Adrenal gland (tissue), 12 donors: ENCODE results near the gene SPINT1. TPM values are rescaled to one million over a fixed set of nuclear protein-coding genes. Genes with fewer than 3 reads are reported as not detected.
A peak's percentile ranks its signal among the peaks of the same experiment; 100 is the strongest.

Source experiments
- DNase-seq, 7 donors: peaks; one replicate each; pipeline ENCODE4 v3.0.0-alpha.2; 2019 to 2020
- H3K27ac ChIP-seq, 5 donors: fragments of 200-600 bp; sonication (generic) in 4 of 5; 1 replicate in 3 of 5; 2 replicates in 2 of 5; pipeline versions ENCODE4 v1.5.1 to v1.8.0; 2016 to 2020; ENCODE audit warnings: mild to moderate bottlenecking in 1 of 5
- H3K27me3 ChIP-seq: fragments of 200-600 bp; 2 replicates; pipeline ENCODE4 v1.8.0; 2021
- H3K36me3 ChIP-seq, 2 donors: fragments of 200-600 bp; replicated peaks in 1 of 2; 1 replicate in 1 of 2; 2 replicates in 1 of 2; pipeline versions ENCODE4 v1.5.1 to v1.8.0; 2018 to 2022
- H3K4me1 ChIP-seq, 2 donors: fragments of 200-600 bp; replicated peaks in 1 of 2; 1 replicate in 1 of 2; 2 replicates in 1 of 2; pipeline versions ENCODE4 v1.5.1 to v1.8.0; 2018 to 2021
- H3K4me3 ChIP-seq, 4 donors: fragments of 200-600 bp; sonication (generic) in 3 of 4; one replicate each; pipeline ENCODE4 v1.5.1; 2016 to 2018
- H3K9me3 ChIP-seq, 3 donors: fragments of 200-600 bp; sonication (generic) in 1 of 3; replicated peaks in 1 of 3; 1 replicate in 2 of 3; 2 replicates in 1 of 3; pipeline versions ENCODE4 v1.5.1 to v1.8.0; 2016 to 2021
- POLR2A ChIP-seq, 2 donors: fragments of 450-650 bp; IDR thresholded peaks; one replicate each; pipeline ENCODE4 v1.6.1; 2017; ENCODE audit warnings: antibody characterized with exemption in 2 of 2, mild to moderate bottlenecking in 2 of 2, moderate library complexity in 1 of 2
- WGBS, 4 donors: extraction: QIAGEN DNeasy Blood & Tissue Kit in 2 of 4; methylation state at CpG; one replicate each; pipeline versions ENCODE4 v1.1.5 to v1.1.7; 2013 to 2017; 5-methylcytosine and 5-hydroxymethylcytosine counted together
- intact Hi-C, 2 donors: fragments of 100-400 bp; cut with DNase I; formaldehyde crosslinking; loops; one replicate each; pipeline versions ENCODE4 v1.14.1 to v1.15.0; 2022 to 2023
- polyA plus RNA-seq, 3 donors: library from polyadenylated mRNA; stranded (reverse); fragments of 200-250 nt in 2 of 3; fragments of 350-450 nt in 1 of 3; fragmentation: Illumina TruSeq in 1 of 3; extraction: RNeasy Lipid Tissue Mini Kit (QIAGEN cat#74804) in 1 of 3; gene quantifications; one replicate each; pipeline ENCODE4 v1.2.3, GENCODE V29; 2013 to 2014
- small RNA-seq, 2 donors: library from RNA; depleted of rRNA; stranded (forward); fragments of <200 nt; gene quantifications; one replicate each; pipeline ENCODE3, GENCODE V24; 2016
- total RNA-seq, 9 donors: library from RNA; depleted of rRNA in 4 of 9; stranded (reverse); fragments of >200 nt in 4 of 9; fragments of 120-200 nt in 1 of 9; fragmentation: NEBNext Ultra II Directional in 1 of 9; extraction: Animal tissue kit (Norgen Biotek cat#: 25700) in 1 of 9; gene quantifications; one replicate each; pipeline versions ENCODE4 v1.1.0 to v1.2.4, GENCODE V29; 2013 to 2023
- TF ChIP-seq, protein P1 (sequence below), 6 experiments: fragments of 450-650 bp in 4 of 6; fragments of 200-600 bp in 2 of 6; sonication (generic) in 1 of 6; IDR thresholded peaks; 1 replicate in 5 of 6; 2 replicates in 1 of 6; pipeline versions ENCODE4 v1.5.1 to v1.8.0; 2016 to 2021; ENCODE audit warnings: antibody characterized with exemption in 6 of 6, mild to moderate bottlenecking in 2 of 6, moderate library complexity in 1 of 6
- donor health status: healthy with polysubstance abuse.
- donor health status: Bipolar disorder and iron deficiency.
- donor health status: DM: yes; HTN: yes; CAD: no.
- donor health status: DM: no; HTN: no; CAD: no.
- donor health status: DM: no; HTN: no; CAD: no.
- donor health status: DM: yes; HTN: yes; CAD: no.

The SPINT1 gene
- total and polyA plus RNA-seq, 12 donors = 0.17 to 5.1 (median 1.2) TPM

DNA sequence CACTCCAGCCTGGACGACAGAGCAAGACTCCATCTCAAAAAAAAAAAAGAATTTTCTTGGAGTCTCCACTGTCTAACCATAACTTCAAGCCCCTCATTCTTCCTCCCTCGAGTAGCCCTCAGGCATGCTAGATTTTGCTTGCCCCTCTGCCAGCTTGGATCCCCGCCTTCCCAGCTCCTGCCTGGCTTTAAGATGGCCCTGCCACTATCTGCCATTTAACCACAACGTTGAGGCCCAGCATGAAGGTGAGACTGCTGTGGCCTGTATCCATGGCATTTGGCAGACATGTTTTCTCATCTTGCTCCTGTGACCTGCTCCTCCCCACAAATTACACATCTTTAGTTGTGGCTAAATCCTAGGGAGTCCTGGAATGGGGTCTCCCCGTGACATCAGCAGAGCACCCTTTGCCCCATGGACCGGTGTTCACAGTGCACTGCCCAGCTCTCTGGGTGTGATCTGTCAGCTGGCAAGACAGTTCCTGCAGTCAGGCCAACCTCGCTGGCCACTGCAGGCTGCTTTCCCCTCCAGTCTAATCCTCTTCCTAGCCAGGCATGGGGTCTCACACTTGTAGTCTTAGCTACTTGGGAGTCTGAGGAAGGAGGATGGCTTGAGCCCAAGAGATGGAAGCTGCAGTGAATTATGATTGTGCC, 60.8 kb downstream of the SPINT1 start:
- H3K36me3 ChIP-seq = peaks cover 0 to 36% of the 10 kb centered on the region in 2 donors
- TF ChIP-seq, protein P1, sequence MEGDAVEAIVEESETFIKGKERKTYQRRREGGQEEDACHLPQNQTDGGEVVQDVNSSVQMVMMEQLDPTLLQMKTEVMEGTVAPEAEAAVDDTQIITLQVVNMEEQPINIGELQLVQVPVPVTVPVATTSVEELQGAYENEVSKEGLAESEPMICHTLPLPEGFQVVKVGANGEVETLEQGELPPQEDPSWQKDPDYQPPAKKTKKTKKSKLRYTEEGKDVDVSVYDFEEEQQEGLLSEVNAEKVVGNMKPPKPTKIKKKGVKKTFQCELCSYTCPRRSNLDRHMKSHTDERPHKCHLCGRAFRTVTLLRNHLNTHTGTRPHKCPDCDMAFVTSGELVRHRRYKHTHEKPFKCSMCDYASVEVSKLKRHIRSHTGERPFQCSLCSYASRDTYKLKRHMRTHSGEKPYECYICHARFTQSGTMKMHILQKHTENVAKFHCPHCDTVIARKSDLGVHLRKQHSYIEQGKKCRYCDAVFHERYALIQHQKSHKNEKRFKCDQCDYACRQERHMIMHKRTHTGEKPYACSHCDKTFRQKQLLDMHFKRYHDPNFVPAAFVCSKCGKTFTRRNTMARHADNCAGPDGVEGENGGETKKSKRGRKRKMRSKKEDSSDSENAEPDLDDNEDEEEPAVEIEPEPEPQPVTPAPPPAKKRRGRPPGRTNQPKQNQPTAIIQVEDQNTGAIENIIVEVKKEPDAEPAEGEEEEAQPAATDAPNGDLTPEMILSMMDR (IDR thresholded peaks at IDR 0.05) = no peak
- TF ChIP-seq POLR2A (IDR thresholded peaks at IDR 0.05) = no peak
- no peaks in the 10 kb centered on the region for H3K9me3 ChIP-seq
- 72 to 78% (median 75%) methylated on average over 7 of the region's 7 CpGs for WGBS, 4 donors
- H3K4me1 ChIP-seq = peaks cover 21 to 44% of the 10 kb centered on the region in 2 donors
- no peaks in the 10 kb centered on the region for H3K27me3 ChIP-seq
- no peak overlapping the region for H3K27ac ChIP-seq
- H3K4me3 ChIP-seq = no peak overlapping the region
- intact Hi-C loops = loop anchor here (2.0 to 5.0 kb wide), 4 partner anchors 38 to 280 kb away; no protein-coding TSS in a partner anchor
- DNase-seq = no peak

DNA sequence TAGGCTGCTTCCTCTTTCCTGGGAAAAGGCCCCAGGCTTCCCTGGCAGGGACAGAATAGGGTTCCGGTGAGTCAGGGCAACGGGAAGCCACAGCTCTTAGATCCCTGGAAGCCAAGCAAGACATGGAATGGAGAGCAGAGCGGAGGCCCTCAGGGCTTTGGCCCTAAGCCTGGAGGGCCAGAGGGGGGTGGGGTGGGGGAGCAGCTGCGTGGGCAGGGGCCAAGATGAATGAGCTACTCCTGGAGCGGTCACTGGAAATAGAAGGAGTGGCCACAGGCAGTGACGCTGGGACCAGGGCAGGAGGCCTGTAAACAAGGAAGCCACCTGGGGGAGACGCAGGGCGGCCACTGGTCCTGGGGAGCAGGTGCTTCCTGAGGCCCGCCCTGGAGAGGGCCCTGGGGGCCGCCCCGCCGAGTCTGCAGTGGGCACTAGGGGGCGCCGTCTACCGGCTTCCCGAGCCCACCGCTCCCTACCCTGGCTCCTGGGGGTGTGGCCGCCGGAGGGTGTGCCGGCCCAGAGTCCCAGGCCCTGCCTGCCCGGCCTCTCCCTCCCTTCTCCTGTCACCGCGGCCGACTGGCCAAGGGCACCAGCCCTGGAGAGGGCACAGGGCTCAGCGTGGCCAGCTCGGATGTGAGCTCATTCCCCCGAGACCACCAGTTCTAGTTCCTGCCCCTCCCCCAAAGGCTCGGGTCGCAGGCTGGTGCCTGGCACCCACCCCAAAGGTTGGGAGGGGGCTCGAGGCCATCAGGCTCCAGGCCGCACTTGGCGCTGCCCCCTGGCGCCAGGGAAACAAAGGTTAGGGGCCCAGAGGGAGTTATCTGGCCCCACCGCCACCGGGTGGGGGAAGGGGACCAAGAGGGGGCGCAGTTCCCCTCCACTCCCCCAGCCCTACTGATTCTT, 62.5 kb downstream of the SPINT1 start:
- no peaks in the 10 kb centered on the region for H3K9me3 ChIP-seq
- peak; percentile 91 to 98 (median 96) for DNase-seq
- intact Hi-C loops = loop anchor here (5.0 kb wide), 2 partner anchors 36 to 116 kb away; no protein-coding TSS in a partner anchor
- peaks cover 0 to 20% of the 10 kb centered on the region in 2 donors for H3K36me3 ChIP-seq
- 0 to 2% (median 1%) methylated on average over 5 to 36 of the region's 36 CpGs for WGBS, 4 donors
- H3K4me1 ChIP-seq = peaks cover 24 to 52% of the 10 kb centered on the region in 2 donors
- no peaks in the 10 kb centered on the region for H3K27me3 ChIP-seq
- H3K4me3 ChIP-seq = peak overlapping the region in 2 of 4 donors; percentile 31 to 52
- TF ChIP-seq, protein P1 (IDR thresholded peaks at IDR 0.05) = peak; percentile 61 to 92 (median 76)
- TF ChIP-seq POLR2A (IDR thresholded peaks at IDR 0.05) = peak in 1 of 2 donors; percentile 72
- peak overlapping the region; percentile 78 to 98 (median 91) for H3K27ac ChIP-seq

DNA sequence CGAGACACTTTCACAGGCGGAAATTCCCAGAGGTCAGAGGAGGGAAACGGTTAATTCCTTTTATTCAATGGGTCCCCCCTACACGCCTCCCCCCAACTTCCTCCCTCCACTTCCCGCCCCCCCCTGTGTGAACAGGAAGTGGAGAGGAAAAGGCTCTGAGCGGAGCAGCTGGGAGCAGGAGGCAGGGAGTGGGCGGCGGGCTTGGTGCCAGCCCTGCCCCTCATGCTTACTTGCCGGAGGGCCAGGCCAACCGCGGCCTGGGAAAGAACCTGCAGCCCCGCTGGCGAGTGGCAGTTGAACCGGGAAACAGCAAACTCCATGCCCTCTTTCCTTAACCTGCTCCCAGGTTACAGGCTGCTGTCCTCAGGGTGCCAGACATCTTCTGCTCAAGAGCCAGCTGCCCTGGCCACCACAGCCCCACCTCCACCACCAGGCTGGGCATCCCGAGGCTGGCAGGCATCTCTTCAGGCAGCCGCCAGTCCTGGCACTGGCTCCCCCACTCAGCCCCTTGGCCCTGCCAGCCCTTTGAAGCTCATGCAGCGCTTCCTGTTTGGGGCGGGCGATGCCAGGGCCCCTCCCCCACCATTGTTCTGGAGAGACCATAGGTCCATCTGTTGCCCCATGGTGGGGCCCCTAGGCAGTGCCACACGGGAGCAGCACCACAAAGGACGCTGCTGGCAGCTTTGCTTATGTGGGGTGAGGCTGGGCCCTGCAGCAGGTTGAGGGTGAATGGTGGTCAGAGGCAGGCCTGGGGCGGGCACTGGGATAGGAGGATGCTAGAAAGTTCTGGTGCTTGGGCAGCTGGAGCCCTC, 63.3 kb downstream of the SPINT1 start:
- Histone ChIP-seq H3K4me1 (peaks cover 24 to 52% of the 10 kb centered on the region in 2 donors), H3K9me3 (no peaks in the 10 kb centered on the region)
- 27 to 34% (median 29%) methylated on average over 14 to 22 of the region's 22 CpGs for WGBS, 4 donors

More for the DNA sequence above, 63.3 kb downstream of the SPINT1 start:
- DNase-seq = peak in 6 of 7 donors; percentile 48 to 77 (median 58)
- intact Hi-C loops = loop anchor here (5.0 kb wide), 2 partner anchors 35 to 115 kb away; no protein-coding TSS in a partner anchor
- peak overlapping the region; percentile 78 to 98 (median 91) for H3K27ac ChIP-seq
- peaks cover 0 to 16% of the 10 kb centered on the region in 2 donors for H3K36me3 ChIP-seq
- peak overlapping the region in 1 of 4 donors; percentile 52 for H3K4me3 ChIP-seq
- no peaks in the 10 kb centered on the region for H3K27me3 ChIP-seq
- TF ChIP-seq, protein P1 (IDR thresholded peaks at IDR 0.05) = no peak
- TF ChIP-seq POLR2A (IDR thresholded peaks at IDR 0.05) = no peak

Small RNA genes within 50 kb of the gene (small RNA-seq; reads per million reads assigned to genes)
- 0 reads per million in 2 donors for gene AC025166.1

Other genes with a start within 250 kb of the SPINT1 start
- gene KNL1, start 249.8 kb upstream of the SPINT1 start, total RNA-seq = 1 to 10 TPM in 8 of 9 donors, under 1 TPM in 1; 0.69 to 7.9 (median 1.7) TPM
- under 1 TPM; 0.13 to 0.77 (median 0.16) TPM for gene KNL1, start 249.8 kb upstream of the SPINT1 start, polyA plus RNA-seq
- 1 to 10 TPM in 4 of 9 donors, under 1 TPM in 3, not detected in 2; 0.47 to 5.2 (median 1.1) TPM for gene RAD51, start 148.9 kb upstream of the SPINT1 start, total RNA-seq
- under 1 TPM in 2 of 3 donors, not detected in 1; 0.74 to 0.82 TPM for gene RAD51, start 148.9 kb upstream of the SPINT1 start, polyA plus RNA-seq
- gene RMDN3, start 88.8 kb upstream of the SPINT1 start, total RNA-seq = 10 to 100 TPM; 20.6 to 50.1 (median 33.9) TPM
- gene RMDN3, start 88.8 kb upstream of the SPINT1 start, polyA plus RNA-seq = 10 to 100 TPM; 19.2 to 45.4 (median 22.4) TPM
- 10 to 100 TPM in 8 of 9 donors, 1 to 10 TPM in 1; 7.8 to 77.3 (median 19.9) TPM for gene GCHFR, start 80.0 kb upstream of the SPINT1 start, total RNA-seq
- 10 to 100 TPM in 2 of 3 donors, 1 to 10 TPM in 1; 6.1 to 27.0 (median 23.6) TPM for gene GCHFR, start 80.0 kb upstream of the SPINT1 start, polyA plus RNA-seq
- 1 to 10 TPM in 1 of 9 donors, under 1 TPM in 4, not detected in 4; 0.11 to 1.1 (median 0.46) TPM for gene C15orf62, start 74.1 kb upstream of the SPINT1 start, total RNA-seq
- gene C15orf62, start 74.1 kb upstream of the SPINT1 start, polyA plus RNA-seq = under 1 TPM; 0.07 to 0.97 (median 0.27) TPM
- gene ZFYVE19, start 37.0 kb upstream of the SPINT1 start, total RNA-seq = 10 to 100 TPM; 11.0 to 35.1 (median 27.3) TPM
- 10 to 100 TPM; 12.0 to 25.3 (median 24.1) TPM for gene ZFYVE19, start 37.0 kb upstream of the SPINT1 start, polyA plus RNA-seq
- 10 to 100 TPM; 27.4 to 88.6 (median 42.2) TPM for gene DNAJC17, start 36.6 kb upstream of the SPINT1 start, total RNA-seq
- 100 to 1,000 TPM in 2 of 3 donors, 10 to 100 TPM in 1; 33.0 to 174 (median 170) TPM for gene DNAJC17, start 36.6 kb upstream of the SPINT1 start, polyA plus RNA-seq
- gene PPP1R14D, start 15.3 kb upstream of the SPINT1 start, total RNA-seq = not detected
- gene PPP1R14D, start 15.3 kb upstream of the SPINT1 start, polyA plus RNA-seq = not detected
- under 1 TPM in 2 of 9 donors, not detected in 7; 0.11 to 0.34 TPM for gene RHOV, start 30.2 kb downstream of the SPINT1 start, total RNA-seq
- gene RHOV, start 30.2 kb downstream of the SPINT1 start, polyA plus RNA-seq = under 1 TPM in 2 of 3 donors, not detected in 1; 0.13 to 0.16 TPM
- gene VPS18, start 50.4 kb downstream of the SPINT1 start, total RNA-seq = 10 to 100 TPM; 18.0 to 43.4 (median 35.0) TPM
- 10 to 100 TPM in 1 of 3 donors, 1 to 10 TPM in 2; 8.9 to 16.0 (median 10.0) TPM for gene VPS18, start 50.4 kb downstream of the SPINT1 start, polyA plus RNA-seq
- 10 to 100 TPM in 2 of 9 donors, 1 to 10 TPM in 7; 1.9 to 15.9 (median 4.9) TPM for gene DLL4, start 85.3 kb downstream of the SPINT1 start, total RNA-seq
- 1 to 10 TPM in 2 of 3 donors, under 1 TPM in 1; 0.66 to 3.9 (median 3.6) TPM for gene DLL4, start 85.3 kb downstream of the SPINT1 start, polyA plus RNA-seq
- gene CHAC1, start 109.4 kb downstream of the SPINT1 start, total RNA-seq = 1 to 10 TPM in 4 of 9 donors, under 1 TPM in 4, not detected in 1; 0.24 to 2.4 (median 0.95) TPM
- gene CHAC1, start 109.4 kb downstream of the SPINT1 start, polyA plus RNA-seq = 1 to 10 TPM in 2 of 3 donors, under 1 TPM in 1; 0.55 to 1.3 (median 1.3) TPM